ENCODE results near the gene PADI4. TPM values are rescaled to one million over a fixed set of nuclear protein-coding genes. Genes with fewer than 3 reads are reported as not detected.

PADI4 gene
- total and polyA plus RNA-seq, 2 donors, result 0.10 TPM; not detected in 1

DNA sequence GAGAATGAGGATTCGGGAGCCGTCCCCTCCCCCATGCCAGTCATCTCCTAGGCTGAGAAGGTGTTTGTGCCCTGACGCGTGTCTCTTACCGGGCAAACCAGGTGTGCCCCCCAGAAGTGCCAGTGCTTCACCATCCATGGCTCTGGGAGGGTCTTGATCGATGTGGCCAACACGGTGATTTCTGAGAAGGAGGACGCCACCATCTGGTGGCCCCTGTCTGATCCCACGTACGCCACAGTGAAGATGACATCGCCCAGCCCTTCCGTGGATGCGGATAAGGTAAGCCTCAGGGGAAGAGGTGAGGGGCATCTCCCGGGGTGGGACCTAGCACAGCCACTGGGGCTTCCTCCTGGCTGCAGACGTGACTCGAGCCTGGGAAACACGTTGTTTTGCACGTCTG lies 65.0 kb downstream of the PADI4 start:
- no peak overlapping the region for H3K27ac ChIP-seq (ENCODE audit: low read depth)
- H3K4me1 ChIP-seq (ENCODE audit: insufficient read depth), result no peaks in the 10 kb centered on the region
- 73% methylated on average over 18 of the region's 18 CpGs for WGBS
- DNase-seq (ENCODE audit: extremely low spot score), result no peak
- no peak overlapping the region for H3K4me3 ChIP-seq (ENCODE audit: low read depth, low read length)
- no peaks in the 10 kb centered on the region for H3K36me3 ChIP-seq (ENCODE audit: insufficient read depth)

DNA sequence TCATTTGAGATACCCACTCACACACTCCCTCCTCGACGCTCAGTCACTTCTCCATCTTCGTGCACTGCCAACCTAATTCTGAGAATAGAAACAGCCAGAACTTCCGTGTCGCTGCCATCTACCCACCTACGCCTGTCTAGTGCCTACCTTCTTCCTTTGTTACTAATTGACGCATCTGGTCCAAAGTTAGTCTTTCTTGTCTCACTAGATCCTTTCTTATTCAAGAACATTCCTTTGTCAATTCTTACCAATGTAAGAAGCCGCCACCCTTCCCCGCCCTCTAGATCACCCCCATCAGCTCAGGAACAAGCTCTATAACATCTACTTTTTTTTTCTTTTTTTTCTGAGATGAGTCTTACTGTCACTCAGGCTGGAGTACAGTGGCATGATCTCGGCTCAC lies 67.7 kb downstream of the PADI4 start:
- Histone ChIP-seq H3K27ac (ENCODE audit: low read depth) (no peak overlapping the region), H3K36me3 (ENCODE audit: insufficient read depth) (no peaks in the 10 kb centered on the region), H3K4me3 (ENCODE audit: low read depth, low read length) (no peak overlapping the region), H3K4me1 (ENCODE audit: insufficient read depth) (no peaks in the 10 kb centered on the region)
- DNase-seq (ENCODE audit: extremely low spot score), result no peak
- WGBS, result 93% methylated on average over 10 of the region's 10 CpGs

DNA sequence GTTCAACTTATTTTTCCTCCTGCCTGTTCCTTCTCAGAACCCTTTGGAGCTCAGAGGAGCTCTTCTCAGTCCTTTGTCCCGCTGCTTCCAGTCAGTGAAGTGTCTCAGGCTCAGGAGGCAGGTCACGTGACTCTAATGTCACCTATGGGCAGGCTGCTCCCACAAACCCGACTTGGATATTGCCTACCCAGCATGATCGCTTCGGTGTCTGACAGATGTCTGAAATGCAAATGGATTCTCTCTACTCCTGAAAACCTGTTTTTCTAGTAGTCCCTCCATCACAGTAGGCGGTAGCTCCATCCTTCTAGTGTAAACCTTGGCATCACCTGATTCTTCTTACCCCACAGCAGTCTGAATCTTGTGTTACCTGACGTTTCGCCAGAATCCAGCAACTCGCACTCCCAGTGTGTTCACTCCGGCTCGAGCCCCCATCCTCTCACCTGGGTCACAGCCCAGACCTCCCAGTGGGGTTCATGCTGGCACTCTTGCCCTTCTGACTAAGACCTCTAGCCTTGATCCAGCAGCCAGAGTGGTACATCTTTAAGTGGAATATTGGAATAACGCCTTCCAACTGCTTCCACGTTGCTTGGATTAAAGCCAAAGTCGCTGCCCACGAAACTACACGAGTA lies 69.4 kb downstream of the PADI4 start:
- 23% methylated on average over 16 of the region's 16 CpGs for WGBS

DNA sequence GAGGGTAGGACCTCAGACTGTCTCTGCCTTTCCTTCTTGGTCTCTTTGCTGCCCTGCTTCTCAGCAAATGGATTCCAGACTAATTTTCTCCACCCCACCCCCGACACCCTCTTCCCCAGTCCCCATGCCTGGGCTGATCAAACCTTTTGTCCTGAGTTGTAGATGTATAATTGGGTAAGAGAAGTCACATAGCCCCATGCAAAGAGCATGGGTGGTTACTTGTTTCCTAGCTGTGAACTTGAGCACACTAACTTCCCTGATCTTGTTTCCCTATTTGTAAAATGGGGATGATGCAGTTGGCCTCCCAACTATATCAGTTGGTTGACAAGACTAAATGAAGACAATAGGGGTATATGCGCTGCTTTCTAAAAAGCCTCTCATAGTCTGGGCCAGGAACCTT lies 73.2 kb downstream of the PADI4 start:
- Histone ChIP-seq H3K36me3 (ENCODE audit: insufficient read depth) (no peaks in the 10 kb centered on the region), H3K4me1 (ENCODE audit: insufficient read depth) (no peaks in the 10 kb centered on the region), H3K4me3 (ENCODE audit: low read depth, low read length) (no peak overlapping the region), H3K27ac (ENCODE audit: low read depth) (no peak overlapping the region)
- no peak for DNase-seq (ENCODE audit: extremely low spot score)
- WGBS, result 87% methylated on average over 2 of the region's 2 CpGs

More for the DNA sequence above, 69.4 kb downstream of the PADI4 start:
- no peak for DNase-seq (ENCODE audit: extremely low spot score)
- H3K4me3 ChIP-seq (ENCODE audit: low read depth, low read length), result no peak overlapping the region
- no peak overlapping the region for H3K27ac ChIP-seq (ENCODE audit: low read depth)
- H3K4me1 ChIP-seq (ENCODE audit: insufficient read depth), result no peaks in the 10 kb centered on the region
- H3K36me3 ChIP-seq (ENCODE audit: insufficient read depth), result no peaks in the 10 kb centered on the region

DNA sequence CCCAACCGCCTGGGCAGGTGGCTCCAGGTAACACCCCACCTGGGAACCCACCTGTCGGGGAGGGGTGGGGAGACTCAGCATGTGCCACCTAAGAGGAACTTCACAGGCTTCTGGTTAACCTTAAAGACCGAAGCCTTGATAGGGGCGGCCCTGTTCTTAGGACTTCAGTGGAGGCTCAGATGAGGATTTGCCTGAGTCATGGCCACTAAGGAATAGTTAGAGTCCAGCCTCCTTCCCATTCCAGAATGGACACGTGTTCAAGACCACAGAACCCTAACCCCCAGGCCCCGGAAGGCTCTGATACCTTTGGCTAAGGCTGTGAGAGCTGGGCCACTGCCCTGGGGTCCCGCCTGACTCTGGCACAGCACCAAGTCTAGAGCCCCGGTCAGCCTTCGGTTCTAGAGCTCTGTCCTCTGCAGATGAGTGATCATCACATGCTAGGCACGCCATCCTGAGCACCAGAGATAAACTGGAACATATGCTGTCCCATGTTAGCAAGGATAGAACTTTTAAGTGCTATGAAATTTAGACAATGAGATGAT lies 84.3 kb downstream of the PADI4 start:
- WGBS, result 68% methylated on average over 10 of the region's 10 CpGs
- H3K4me1 ChIP-seq (ENCODE audit: insufficient read depth), result no peaks in the 10 kb centered on the region
- H3K27ac ChIP-seq (ENCODE audit: low read depth), result no peak overlapping the region
- no peak for DNase-seq (ENCODE audit: extremely low spot score)
- no peak overlapping the region for H3K4me3 ChIP-seq (ENCODE audit: low read depth, low read length)
- H3K36me3 ChIP-seq (ENCODE audit: insufficient read depth), result no peaks in the 10 kb centered on the region

DNA sequence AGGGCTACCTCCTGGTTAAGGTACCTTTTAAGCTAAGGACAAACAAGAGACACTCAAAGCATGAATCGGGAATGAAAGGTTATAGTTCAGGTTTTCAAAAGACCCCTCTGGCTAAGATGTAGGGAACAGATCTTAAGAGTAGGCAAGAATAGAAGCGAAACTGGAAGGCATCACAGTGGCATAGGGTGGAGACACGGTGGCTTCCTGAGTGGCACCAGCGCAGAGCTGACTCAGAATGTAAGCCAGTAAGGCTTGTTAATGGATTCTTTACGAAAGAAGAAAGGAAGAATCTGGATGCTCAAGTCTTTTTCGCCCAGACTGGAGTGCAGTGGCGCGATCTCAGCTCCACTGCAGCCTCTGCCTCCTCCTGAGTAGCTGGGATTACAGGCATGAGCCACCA lies 85.2 kb downstream of the PADI4 start:
- DNase-seq (ENCODE audit: extremely low spot score), result no peak
- Histone ChIP-seq H3K4me1 (ENCODE audit: insufficient read depth) (no peaks in the 10 kb centered on the region), H3K36me3 (ENCODE audit: insufficient read depth) (no peaks in the 10 kb centered on the region), H3K4me3 (ENCODE audit: low read depth, low read length) (no peak overlapping the region), H3K27ac (ENCODE audit: low read depth) (no peak overlapping the region)
- WGBS, result 65% methylated on average over 8 of the region's 8 CpGs

DNA sequence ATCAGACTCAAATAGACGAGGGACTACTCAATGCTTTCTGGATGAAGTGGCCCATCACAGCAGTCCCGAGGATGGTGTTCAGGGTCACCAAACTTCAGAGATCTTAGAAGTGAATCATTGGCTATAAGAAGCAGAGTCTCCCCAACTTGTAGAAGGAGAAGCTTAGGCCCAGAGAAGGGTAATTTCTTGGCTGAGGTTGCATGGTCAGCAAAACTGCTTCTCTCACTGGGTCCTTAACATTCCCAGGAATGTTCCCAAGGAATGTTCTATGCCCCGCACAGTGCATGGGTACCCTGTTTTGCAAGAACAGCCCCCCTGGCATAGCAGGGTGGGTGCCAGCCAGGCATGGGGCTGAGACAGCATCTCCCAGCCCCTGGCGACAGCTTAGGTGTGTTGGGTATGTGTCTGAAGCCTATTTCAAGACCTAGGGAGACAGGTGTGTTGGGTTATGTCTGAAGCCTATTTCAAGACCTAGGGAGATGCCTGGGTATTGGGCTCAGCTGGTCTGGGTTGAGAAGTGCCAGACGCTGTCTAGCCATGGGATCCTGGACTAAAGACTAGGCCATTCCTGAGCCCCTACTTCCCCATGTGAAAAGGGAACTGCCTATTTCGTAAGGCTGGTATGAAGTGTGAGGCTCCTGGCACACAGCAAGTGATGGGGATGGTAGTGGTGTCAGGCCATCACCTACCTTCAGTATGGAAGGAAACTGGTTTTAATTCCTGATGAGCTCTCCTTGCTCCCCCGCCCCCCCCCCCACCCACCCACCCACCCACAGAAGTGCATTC lies 90.1 kb downstream of the PADI4 start:
- Histone ChIP-seq H3K36me3 (ENCODE audit: insufficient read depth) (no peaks in the 10 kb centered on the region), H3K4me1 (ENCODE audit: insufficient read depth) (no peaks in the 10 kb centered on the region), H3K4me3 (ENCODE audit: low read depth, low read length) (no peak overlapping the region), H3K27ac (ENCODE audit: low read depth) (no peak overlapping the region)
- 87% methylated on average over 7 of the region's 7 CpGs for WGBS
- DNase-seq (ENCODE audit: extremely low spot score), result no peak

DNA sequence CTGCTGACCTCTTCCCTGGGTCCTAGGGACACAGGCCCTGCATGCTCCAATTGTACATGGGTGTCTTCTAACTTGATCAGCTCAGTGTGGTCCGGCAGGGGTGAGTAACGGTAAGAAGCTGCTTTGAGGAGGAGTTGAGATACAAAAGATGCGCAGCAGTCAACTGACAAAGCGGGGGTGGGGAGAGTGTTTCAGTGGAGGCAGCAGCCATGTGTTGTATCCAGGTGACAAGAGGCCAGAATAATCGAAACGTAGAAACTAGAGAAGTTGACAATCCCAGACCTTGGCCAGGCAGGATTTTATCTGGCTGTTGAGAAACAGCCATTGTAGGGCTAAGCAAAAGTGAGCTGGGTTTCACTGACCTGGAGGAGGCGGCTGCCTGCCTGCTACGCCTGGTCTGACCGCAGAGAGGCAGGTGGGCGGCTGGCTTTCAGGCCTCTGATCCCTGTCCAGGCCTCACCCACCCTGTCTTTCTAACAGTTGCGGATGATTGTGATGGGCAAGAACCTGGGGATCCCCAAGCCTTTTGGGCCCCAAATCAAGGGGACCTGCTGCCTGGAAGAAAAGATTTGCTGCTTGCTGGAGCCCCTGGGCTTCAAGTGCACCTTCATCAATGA lies 92.8 kb downstream of the PADI4 start:
- no peak overlapping the region for H3K27ac ChIP-seq (ENCODE audit: low read depth)
- H3K4me1 ChIP-seq (ENCODE audit: insufficient read depth), result no peaks in the 10 kb centered on the region
- no peak overlapping the region for H3K4me3 ChIP-seq (ENCODE audit: low read depth, low read length)
- 83% methylated on average over 11 of the region's 11 CpGs for WGBS
- no peaks in the 10 kb centered on the region for H3K36me3 ChIP-seq (ENCODE audit: insufficient read depth)
- DNase-seq (ENCODE audit: extremely low spot score), result no peak

DNA sequence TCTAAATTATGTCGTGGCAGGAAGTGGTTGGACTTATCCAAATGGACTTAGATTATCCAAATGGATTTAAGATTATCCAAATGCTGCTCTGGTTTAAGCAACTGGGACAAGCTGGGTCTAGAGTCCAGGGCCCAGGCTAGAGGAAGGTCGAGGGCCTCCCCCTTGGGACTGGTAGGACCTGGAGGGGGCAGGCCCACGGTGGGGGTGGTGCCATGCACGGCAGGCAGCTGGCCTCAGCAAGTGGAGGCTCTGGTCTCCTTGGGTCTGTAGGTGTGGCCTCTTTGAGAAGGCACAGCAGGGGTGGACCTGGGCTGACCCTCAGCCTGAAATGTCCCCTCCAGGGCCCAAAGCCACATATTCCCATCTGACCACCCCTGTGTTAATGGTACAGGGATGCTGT lies 93.8 kb downstream of the PADI4 start:
- H3K27ac ChIP-seq (ENCODE audit: low read depth), result no peak overlapping the region
- H3K36me3 ChIP-seq (ENCODE audit: insufficient read depth), result no peaks in the 10 kb centered on the region
- WGBS, result 55% methylated on average over 4 of the region's 4 CpGs
- no peak for DNase-seq (ENCODE audit: extremely low spot score)
- H3K4me1 ChIP-seq (ENCODE audit: insufficient read depth), result no peaks in the 10 kb centered on the region
- H3K4me3 ChIP-seq (ENCODE audit: low read depth, low read length), result no peak overlapping the region

DNA sequence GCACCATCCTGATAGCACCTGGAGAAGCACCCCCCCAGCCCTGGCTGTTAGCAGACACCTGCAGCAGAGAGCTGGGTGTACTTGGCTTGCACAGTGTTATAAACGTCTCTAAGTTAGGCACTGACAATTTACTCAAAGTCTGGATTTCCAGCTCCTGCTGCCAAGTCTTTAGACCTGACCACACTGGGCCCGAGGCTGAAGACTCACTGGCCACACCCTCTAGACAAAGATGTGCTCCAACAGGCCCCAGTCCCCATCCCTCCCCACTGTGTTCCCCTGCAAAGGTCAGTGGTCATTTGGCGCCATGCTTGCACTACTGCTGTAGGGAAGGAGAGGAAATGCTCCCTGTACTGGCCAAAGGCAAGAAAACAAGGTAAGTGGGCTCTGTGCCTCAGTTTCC lies 95.1 kb downstream of the PADI4 start:
- 36% methylated on average over 3 of the region's 3 CpGs for WGBS
- Histone ChIP-seq H3K27ac (ENCODE audit: low read depth) (no peak overlapping the region), H3K4me1 (ENCODE audit: insufficient read depth) (no peaks in the 10 kb centered on the region), H3K36me3 (ENCODE audit: insufficient read depth) (no peaks in the 10 kb centered on the region), H3K4me3 (ENCODE audit: low read depth, low read length) (no peak overlapping the region)
- DNase-seq (ENCODE audit: extremely low spot score), result no peak

DNA sequence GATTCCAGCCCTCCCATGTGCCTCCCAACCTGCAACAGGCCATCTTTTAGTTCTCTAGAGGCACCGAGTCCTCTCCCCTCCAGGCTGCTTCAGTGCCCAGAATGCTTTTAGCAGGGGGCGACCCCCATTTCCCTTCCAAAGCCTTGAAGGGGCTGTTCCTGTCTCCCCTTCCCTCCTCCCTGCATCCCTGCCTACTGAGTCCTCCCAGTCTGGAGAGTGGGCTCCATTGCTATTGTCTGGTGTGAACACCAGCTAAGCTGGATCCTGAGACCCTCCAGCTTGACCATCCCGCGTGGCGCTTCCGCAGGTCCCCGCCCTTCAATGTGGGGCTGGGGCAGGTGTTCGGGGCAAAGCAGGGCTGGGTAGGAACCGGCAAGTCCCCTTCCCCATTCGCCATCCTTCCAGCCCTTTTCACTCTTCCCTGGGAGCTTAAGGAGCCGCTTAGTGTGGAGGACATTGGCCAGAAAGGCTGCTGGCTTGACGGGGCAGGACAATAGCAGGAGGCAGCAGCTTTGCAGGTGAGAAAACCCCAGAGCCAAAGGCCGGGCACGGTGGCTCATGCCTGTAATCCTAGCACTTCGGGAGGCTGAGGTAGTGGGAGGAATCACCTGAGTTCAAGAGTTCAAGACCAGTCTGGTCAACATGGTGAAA lies 96.2 kb downstream of the PADI4 start:
- DNase-seq (ENCODE audit: extremely low spot score), result no peak
- H3K4me1 ChIP-seq (ENCODE audit: insufficient read depth), result no peaks in the 10 kb centered on the region
- no peak overlapping the region for H3K27ac ChIP-seq (ENCODE audit: low read depth)
- H3K36me3 ChIP-seq (ENCODE audit: insufficient read depth), result no peaks in the 10 kb centered on the region
- 56% methylated on average over 15 of the region's 15 CpGs for WGBS
- H3K4me3 ChIP-seq (ENCODE audit: low read depth, low read length), result no peak overlapping the region

DNA sequence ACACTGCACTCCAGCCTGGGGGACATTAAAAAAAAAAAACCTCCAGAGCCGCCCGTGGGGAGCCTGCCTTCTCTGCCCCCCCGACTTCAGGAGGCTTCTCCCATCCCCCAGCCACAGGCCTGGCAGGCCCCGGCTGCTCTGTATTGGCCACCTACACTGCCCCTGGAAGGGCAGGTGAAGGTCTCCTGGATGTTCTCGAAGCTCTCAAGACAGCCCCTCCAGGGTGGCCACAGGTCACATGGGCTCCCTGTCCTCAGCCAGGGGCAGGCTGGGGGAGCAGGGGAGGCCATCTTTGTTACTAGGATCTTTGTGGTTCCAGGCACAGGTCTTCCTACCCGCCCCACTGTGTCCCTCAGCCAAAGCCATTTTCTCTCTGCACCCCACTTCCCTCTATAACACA lies 96.8 kb downstream of the PADI4 start:
- no peaks in the 10 kb centered on the region for H3K36me3 ChIP-seq (ENCODE audit: insufficient read depth)
- no peak overlapping the region for H3K4me3 ChIP-seq (ENCODE audit: low read depth, low read length)
- no peak for DNase-seq (ENCODE audit: extremely low spot score)
- H3K4me1 ChIP-seq (ENCODE audit: insufficient read depth), result no peaks in the 10 kb centered on the region
- no peak overlapping the region for H3K27ac ChIP-seq (ENCODE audit: low read depth)
- WGBS, result 71% methylated on average over 6 of the region's 6 CpGs

DNA sequence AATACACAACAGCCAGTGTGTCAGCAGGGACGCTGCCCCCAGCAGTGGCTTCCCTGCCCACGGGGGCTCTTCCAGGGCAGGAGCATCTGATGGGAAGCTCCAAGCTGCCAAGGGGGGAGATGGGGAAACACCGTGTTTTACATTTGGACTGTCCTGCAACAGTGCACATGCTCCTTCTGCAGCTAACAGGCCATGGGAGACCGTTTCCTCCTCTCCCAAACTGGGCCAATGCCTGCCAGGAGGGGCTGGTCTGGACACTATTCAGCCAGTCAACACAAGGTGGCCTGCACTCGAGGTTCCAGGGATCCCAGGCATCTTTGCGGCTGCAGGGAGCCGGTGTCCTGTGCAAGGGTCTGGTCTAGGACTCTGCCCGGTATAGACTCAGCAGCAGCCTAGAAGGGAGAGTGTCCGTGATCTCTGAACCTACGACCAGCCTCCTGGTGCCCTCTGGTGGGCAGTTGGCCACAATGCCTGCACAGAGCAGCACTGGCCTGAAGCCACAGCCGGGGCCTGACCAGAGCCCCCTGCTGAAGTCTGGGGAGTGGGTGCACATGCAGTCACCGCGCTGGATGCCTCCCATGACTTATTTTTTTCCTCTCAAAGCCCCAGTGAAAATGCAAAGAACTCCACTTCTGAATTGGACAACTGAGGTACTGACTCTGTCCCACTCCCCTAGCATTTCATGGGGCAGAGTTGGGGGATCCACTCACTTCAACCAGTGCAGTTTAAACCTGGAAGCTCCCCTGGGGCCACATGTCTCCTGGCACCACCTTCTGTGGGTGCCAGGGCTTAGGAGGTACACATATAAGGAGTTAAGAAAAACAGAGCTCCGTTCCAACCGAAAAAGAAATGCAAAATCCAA lies 98.1 kb downstream of the PADI4 start:
- DNase-seq (ENCODE audit: extremely low spot score), result no peak
- Histone ChIP-seq H3K4me1 (ENCODE audit: insufficient read depth) (no peaks in the 10 kb centered on the region), H3K36me3 (ENCODE audit: insufficient read depth) (no peaks in the 10 kb centered on the region), H3K27ac (ENCODE audit: low read depth) (no peak overlapping the region), H3K4me3 (ENCODE audit: low read depth, low read length) (no peak overlapping the region)
- WGBS, result 46% methylated on average over 15 of the region's 15 CpGs

All from urinary bladder (tissue), 4 donors.